Endothelial cell of umbilical vein (primary cell): ENCODE measurements around the gene CABLES1.
"Not testable (repeated sequence)": the region's sequence is repeated elsewhere in the genome, so short reads cannot be mapped to it uniquely, and the experiment has no call there.

Experiments
- CTCF ChIP-seq, 2 donors: IDR thresholded peaks; 1 replicate in 1 of 2; 2 replicates in 1 of 2; pipeline ENCODE4 v1.5.1; 2011; ENCODE audit warnings: low read length in 2 of 2, mild to moderate bottlenecking in 2 of 2, moderate library complexity in 2 of 2, control low read depth in 1 of 2, inconsistent platforms in 1 of 2, low read depth in 1 of 2; ENCODE audit not compliant: insufficient read depth in 1 of 2; ENCODE audit errors: extremely low read depth in 1 of 2
- EZH2 ChIP-seq: IDR thresholded peaks from 2 replicates; pipeline ENCODE4 v1.6.1; 2012; ENCODE audit warnings: borderline replicate concordance, low read depth, mild to moderate bottlenecking, moderate library complexity, low read length, inconsistent platforms; ENCODE audit not compliant: severe bottlenecking
- FOS ChIP-seq: IDR thresholded peaks from 2 replicates; pipeline ENCODE4 v1.6.1; 2011; ENCODE audit warnings: mild to moderate bottlenecking, low read length, moderate library complexity, borderline replicate concordance; ENCODE audit not compliant: insufficient read depth
- GATA2 ChIP-seq: IDR thresholded peaks from 2 replicates; pipeline ENCODE4 v1.7.0; 2011; ENCODE audit warnings: low read depth, mild to moderate bottlenecking, moderate library complexity, mixed read lengths, low read length; ENCODE audit not compliant: insufficient read length, insufficient read depth
- JUN ChIP-seq: IDR thresholded peaks from 2 replicates; pipeline ENCODE4 v1.6.1; 2011; ENCODE audit warnings: borderline replicate concordance, low read depth; ENCODE audit not compliant: insufficient read length, insufficient read depth
- MAX ChIP-seq: IDR thresholded peaks from 2 replicates; pipeline ENCODE4 v1.6.1; 2011; ENCODE audit not compliant: insufficient read depth, insufficient read length
- MYC ChIP-seq: IDR thresholded peaks from one replicate; pipeline ENCODE4 v1.6.1; 2011; ENCODE audit warnings: mild to moderate bottlenecking, low read depth, low read length
- POLR2A ChIP-seq: IDR thresholded peaks from 2 replicates; pipeline ENCODE4 v1.6.1; 2012; ENCODE audit warnings: low read depth, mild to moderate bottlenecking, control low read depth, low read length
- POLR2AphosphoS5 ChIP-seq: IDR thresholded peaks from 2 replicates; pipeline ENCODE4 v1.6.1; 2012; ENCODE audit warnings: low read depth, mild to moderate bottlenecking, control low read depth, low read length, moderate library complexity; ENCODE audit not compliant: insufficient read depth

GRCh38 chr18:23109163-23109562 lies 26.1 kb upstream of the CABLES1 start:
- not testable (repeated sequence) for TF ChIP-seq CTCF (IDR thresholded peaks at IDR 0.05; ENCODE audit: extremely low read depth in 1 of 2, insufficient read depth in 1 of 2, low read depth in 1 of 2, low read length in 2 of 2); JUN; POLR2A; EZH2; POLR2AphosphoS5; MAX; FOS; GATA2; MYC
